ENCODE data around the gene FIZ1. TPM values are rescaled to one million over a fixed set of nuclear protein-coding genes. Genes with fewer than 3 reads are reported as not detected.

FIZ1 gene
- total RNA-seq, 1 experiment from 2014 or later = 21.5 TPM

DNA sequence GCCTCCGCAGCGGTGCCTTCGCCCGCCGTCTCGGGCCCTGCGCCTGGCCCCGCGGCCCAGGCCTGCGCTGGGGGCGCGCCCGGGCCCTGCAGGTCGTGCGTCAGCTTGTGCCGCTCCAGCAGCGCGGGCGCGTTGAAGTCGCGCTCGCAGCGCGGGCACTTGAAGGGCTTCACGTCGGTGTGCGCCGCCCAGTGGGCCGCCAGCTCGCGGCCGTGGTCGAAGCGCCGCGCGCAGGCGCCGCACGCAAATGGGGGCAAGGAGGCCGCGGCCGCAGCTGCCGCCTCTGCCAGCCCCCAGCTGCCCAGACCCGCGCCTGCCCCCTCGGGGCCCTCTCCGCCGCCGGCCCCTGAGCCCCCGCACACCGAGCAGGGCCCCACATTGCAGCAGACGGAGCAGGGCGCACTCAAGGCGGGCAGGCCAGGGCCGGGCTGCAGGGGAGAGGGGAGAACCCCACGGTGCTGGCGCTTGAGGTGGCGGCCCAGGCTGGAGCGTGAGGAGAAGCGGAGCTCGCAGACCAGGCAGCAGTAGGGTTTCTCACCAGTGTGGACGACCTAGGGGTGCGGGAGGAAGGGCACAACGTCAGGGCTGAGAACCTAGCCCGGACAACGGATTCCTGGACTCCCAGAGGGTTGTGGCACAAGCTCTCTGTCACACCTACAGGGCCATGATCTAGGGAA lies 6.1 kb downstream of the FIZ1 start:
- peaks cover 28 to 36% (median 32%) of the 10 kb centered on the region in 3 experiments; a peak in 6 of 7 replicates for H3K36me3 Mint-ChIP-seq (ENCODE audit: insufficient read depth in 1 of 3, low read depth in 3 of 3)
- peak; percentile 55 for DNase-seq
- no peak overlapping the region for H3K4ac ChIP-seq (ENCODE audit: low read depth, low read length)

More for the DNA sequence above, 6.1 kb downstream of the FIZ1 start:
- no peak overlapping the region for H2AK5ac ChIP-seq (ENCODE audit: insufficient read length, low read length)
- no peak overlapping the region for H3K9ac ChIP-seq (ENCODE audit: extremely low read depth, insufficient read length, low read length)
- Mint-ChIP-seq H3K27me3 (ENCODE audit: low read depth) (no peaks in the 10 kb centered on the region; the same call in 1 of the 2 replicates), H3K9me3 (no peaks in the 10 kb centered on the region; a peak in 1 of 5 replicates), H3K4me1 (peaks cover 22 to 43% of the 10 kb centered on the region in 2 experiments), H3K4me3 (no peak overlapping the region), H3K27ac (peak overlapping the region in 2 of 3 experiments; percentile 40 to 45; a peak in 2 of 7 replicates)
- no peak overlapping the region for H3K4me2 ChIP-seq (ENCODE audit: insufficient read depth, insufficient read length, low read length)
- no peak overlapping the region for H2AFZ ChIP-seq (ENCODE audit: low read length)
- no peaks in the 10 kb centered on the region for H3K79me2 ChIP-seq (ENCODE audit: insufficient read depth, low read length)
- no peak overlapping the region for H2BK12ac ChIP-seq (ENCODE audit: insufficient read length, low read depth, low read length)
- peaks cover 2% of the 10 kb centered on the region for H4K20me1 ChIP-seq (ENCODE audit: control insufficient read depth, insufficient read depth, insufficient read length)
- H2BK15ac ChIP-seq (ENCODE audit: low read depth, low read length) = no peak overlapping the region
- H3K9me3 ChIP-seq (ENCODE audit: control insufficient read depth, low read depth, low read length) = no peaks in the 10 kb centered on the region
- H3K23me2 ChIP-seq (ENCODE audit: insufficient read length, low read depth, low read length, poor library complexity, severe bottlenecking) = no peaks in the 10 kb centered on the region
- H3K56ac ChIP-seq (ENCODE audit: insufficient read length, low read depth, low read length) = no peak overlapping the region
- no peak overlapping the region for H3K14ac ChIP-seq (ENCODE audit: insufficient read depth, low read length)
- no peak overlapping the region for H3T11ph ChIP-seq (ENCODE audit: low read length)
- no peaks in the 10 kb centered on the region for H3K79me1 ChIP-seq (ENCODE audit: insufficient read depth, low read depth, low read length, poor library complexity, severe bottlenecking)
- H4K5ac ChIP-seq (ENCODE audit: insufficient read length, low read depth, low read length) = no peak overlapping the region
- TF ChIP-seq CTCF (conservative IDR thresholded peaks at IDR 0.05) = no peak
- no peaks in the 10 kb centered on the region for H3K27me3 ChIP-seq (ENCODE audit: insufficient read depth, low read length)
- no peak overlapping the region for H3K27ac ChIP-seq (ENCODE audit: insufficient read length, low read depth, low read length)
- H3K23ac ChIP-seq (ENCODE audit: insufficient read length, low read depth, low read length) = no peak overlapping the region
- no peaks in the 10 kb centered on the region; the same call in 1 of the 2 replicates for H3K4me1 ChIP-seq (ENCODE audit: insufficient read depth, low read length)
- no peak overlapping the region for H4K8ac ChIP-seq (replicated peaks; ENCODE audit: insufficient read length, low read depth, low read length)
- no peak overlapping the region for H4K91ac ChIP-seq (ENCODE audit: insufficient read length, low read depth, low read length)
- no CpG with 5 or more reads among the region's 68 CpGs for WGBS (ENCODE audit: extremely low coverage, insufficient read length, low lambda C conversion rate)
- no peak overlapping the region for H2BK20ac ChIP-seq (ENCODE audit: low read depth, low read length, poor library complexity, severe bottlenecking)
- H3K18ac ChIP-seq (ENCODE audit: insufficient read length, low read depth, low read length) = no peak overlapping the region
- H2BK120ac ChIP-seq (ENCODE audit: low read depth, low read length, poor library complexity, severe bottlenecking) = no peak overlapping the region
- no peak overlapping the region for H2BK5ac ChIP-seq (ENCODE audit: insufficient read length, low read length)
